Body of pancreas (tissue), 4 donors: Measurements from ENCODE around the gene SNX20.

ENCODE experiments used
- POLR2A ChIP-seq, 3 donors: fragments of 450-650 bp; IDR thresholded peaks; one replicate each; pipeline ENCODE4 v1.6.1; 2016; ENCODE audit warnings: antibody characterized with exemption in 3 of 3, mild to moderate bottlenecking in 2 of 3
- TF ChIP-seq, protein P1 (sequence below), 7 experiments: fragments of 450-650 bp in 4 of 7; fragments of 200-600 bp in 3 of 7; sonication (generic) in 3 of 7; IDR thresholded peaks; one replicate each; pipeline ENCODE4 v1.5.1; 2016 to 2019; ENCODE audit warnings: antibody characterized with exemption in 7 of 7

DNA sequence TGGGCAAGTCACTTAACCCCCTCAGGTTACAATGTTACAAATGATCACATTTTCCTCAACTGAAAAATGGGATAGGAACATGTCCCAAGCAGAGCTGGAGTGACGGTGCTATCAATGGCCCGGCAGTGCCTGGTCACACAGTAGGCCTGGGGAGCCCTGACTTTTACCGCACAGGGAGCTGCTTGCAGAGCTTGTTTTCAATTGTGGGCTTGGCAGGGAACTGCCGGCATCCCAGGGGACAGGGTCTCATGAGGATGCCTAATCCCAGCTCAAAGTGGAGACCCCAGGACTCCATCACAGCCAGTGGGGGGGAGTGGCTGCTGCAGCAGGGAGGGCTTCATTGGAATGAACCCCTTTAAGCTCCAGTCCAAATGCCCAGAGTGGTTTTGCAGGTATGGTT, 11.4 kb downstream of the SNX20 start:
- TF ChIP-seq, protein P1, sequence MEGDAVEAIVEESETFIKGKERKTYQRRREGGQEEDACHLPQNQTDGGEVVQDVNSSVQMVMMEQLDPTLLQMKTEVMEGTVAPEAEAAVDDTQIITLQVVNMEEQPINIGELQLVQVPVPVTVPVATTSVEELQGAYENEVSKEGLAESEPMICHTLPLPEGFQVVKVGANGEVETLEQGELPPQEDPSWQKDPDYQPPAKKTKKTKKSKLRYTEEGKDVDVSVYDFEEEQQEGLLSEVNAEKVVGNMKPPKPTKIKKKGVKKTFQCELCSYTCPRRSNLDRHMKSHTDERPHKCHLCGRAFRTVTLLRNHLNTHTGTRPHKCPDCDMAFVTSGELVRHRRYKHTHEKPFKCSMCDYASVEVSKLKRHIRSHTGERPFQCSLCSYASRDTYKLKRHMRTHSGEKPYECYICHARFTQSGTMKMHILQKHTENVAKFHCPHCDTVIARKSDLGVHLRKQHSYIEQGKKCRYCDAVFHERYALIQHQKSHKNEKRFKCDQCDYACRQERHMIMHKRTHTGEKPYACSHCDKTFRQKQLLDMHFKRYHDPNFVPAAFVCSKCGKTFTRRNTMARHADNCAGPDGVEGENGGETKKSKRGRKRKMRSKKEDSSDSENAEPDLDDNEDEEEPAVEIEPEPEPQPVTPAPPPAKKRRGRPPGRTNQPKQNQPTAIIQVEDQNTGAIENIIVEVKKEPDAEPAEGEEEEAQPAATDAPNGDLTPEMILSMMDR (IDR thresholded peaks at IDR 0.05): no peak
- no peak for TF ChIP-seq POLR2A (IDR thresholded peaks at IDR 0.05)
